GM21423 (cell line): ENCODE results near the gene EXOC4.

Experiments used
- ATAC-seq: cut with Tn5 transposase; IDR thresholded peaks from one replicate; pipeline ENCODE4 v1.9.1; 2021; ENCODE audit warnings: mild to moderate bottlenecking, moderate library complexity; ENCODE audit not compliant: unreplicated experiment

The EXOC4 gene

GRCh38 chr7:133696056-133696455, 443.2 kb downstream of the EXOC4 start:
- no peak for ATAC-seq

DNA sequence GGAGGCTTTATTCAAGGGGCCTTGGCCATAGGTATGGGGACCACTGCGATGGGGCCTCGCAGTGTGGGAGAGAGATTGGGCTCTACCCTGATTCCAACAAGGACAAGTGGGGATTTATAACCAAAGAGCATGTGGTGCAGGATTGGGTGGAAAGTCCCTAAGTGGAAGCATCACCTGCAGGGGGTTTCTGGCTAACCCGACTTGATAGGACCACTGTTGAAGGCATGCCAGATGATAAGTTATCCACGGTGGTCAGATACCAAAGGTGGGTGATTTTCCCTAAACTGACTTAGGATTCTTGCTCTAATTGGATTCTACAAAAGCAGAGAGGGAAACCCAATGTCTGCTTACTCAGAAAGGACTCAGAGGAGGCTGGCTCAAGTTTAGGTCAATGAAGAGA, 444.7 kb downstream of the EXOC4 start:
- ATAC-seq = no peak

DNA sequence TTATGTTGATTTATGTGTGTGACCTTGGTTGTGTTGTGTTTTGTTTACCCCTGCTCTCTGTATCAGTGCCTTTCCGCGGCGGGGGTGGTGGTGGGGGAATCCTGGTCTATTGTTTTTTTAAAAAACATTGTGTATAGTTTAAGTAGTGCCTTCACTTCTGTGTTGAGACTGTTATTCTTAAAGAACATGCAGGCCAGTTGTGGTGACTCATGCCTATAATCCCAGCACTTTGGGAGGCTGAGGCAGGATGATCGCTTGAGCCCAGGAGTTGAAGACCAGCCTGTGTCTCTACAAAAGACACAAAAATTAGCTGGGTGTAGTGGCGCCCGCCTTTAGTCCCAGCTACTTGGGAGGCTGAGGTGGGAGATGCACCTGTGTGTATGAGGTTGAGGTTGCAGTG, 445.2 kb downstream of the EXOC4 start:
- no peak for ATAC-seq

DNA sequence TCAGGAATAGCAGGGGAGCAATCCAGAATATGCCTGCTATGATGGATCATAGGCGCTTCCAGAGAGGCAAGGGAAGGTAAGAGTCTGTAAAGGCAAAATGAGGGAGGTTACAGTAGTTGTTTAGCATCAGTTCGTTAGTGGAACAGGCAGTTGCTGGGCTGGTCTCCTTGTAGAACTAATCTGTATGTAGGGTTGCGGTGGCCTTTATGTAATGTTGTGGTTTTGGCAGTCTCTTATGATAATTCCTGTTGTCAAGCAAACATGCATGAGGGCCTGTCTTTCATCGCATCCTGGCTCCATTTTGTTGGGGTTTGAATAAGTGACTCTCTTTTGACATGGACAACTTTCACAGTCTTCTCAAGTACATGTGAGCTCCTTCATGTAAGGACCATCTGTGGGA, 446.5 kb downstream of the EXOC4 start:
- no peak for ATAC-seq

GRCh38 chr7:133702078-133702477, 449.2 kb downstream of the EXOC4 start:
- no peak for ATAC-seq

- no peak for ATAC-seq
Observed at GRCh38 chr7:133702960-133703359, 450.1 kb downstream of the EXOC4 start.

GRCh38 chr7:133703547-133703946, 450.7 kb downstream of the EXOC4 start:
- ATAC-seq = no peak

DNA sequence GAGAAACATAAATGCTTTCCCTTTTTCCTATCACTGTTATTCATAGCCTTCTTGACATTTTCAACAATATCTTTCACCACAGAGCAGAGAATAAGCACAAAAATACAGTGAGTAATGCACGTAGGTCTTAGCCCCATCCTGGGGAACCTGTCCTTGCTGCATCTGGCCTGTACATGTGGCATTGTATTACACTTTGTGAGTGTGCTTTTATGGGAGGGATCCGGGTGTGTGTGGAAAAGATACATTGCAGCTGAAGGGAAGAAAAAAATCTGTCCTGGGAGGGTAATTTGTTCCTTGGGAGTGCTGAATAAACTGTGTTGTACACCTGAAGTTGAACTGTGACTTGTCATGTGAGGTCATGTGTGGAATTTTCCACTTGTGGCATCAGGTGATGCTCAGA, 451.6 kb downstream of the EXOC4 start:
- no peak for ATAC-seq

GRCh38 chr7:133705596-133705995, 452.7 kb downstream of the EXOC4 start:
- ATAC-seq = no peak

GRCh38 chr7:133706016-133706415, 453.1 kb downstream of the EXOC4 start:
- no peak for ATAC-seq

DNA sequence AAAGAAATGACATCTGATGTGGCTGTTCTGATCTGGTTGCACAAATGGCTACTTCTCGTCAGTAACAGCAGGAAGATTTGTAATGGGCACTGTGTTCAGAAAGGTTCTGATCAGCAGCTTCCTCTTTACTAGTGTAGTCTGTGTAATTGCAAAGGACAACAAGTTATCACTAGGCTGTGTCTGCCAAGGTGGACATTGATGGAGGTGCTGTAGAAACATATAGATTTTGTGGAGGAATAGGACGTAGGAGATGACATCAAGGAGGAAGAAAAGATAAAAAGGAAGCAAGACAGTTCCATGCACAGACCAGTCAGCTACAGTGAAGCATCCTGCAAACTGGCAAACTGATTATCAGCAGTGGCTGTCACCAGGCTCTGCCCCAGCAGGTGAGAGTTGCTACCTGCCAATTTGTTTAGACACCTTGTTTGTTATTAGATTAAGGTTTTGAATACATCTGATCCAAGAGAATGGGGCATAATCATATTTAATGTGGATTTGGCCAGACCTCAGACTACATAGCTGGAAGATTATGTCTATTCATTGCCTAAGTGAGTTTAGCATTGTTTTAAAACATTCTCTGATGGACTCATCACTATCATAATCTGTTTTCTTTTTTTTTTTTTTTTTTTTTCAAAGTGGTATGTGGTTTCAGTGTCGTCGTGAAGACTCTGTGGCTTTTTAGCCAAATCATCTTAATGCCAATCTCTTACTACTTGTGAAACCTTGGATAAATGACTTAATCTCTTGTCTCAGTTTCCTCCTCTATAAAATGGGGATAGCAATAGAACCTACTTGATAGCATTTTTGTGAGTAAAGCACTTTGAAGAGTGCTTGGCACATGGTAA, 456.4 kb downstream of the EXOC4 start:
- ATAC-seq = no peak

GRCh38 chr7:133712544-133712943, 459.7 kb downstream of the EXOC4 start:
- no peak for ATAC-seq

- ATAC-seq = no peak
Observed at GRCh38 chr7:133714654-133715053, 461.8 kb downstream of the EXOC4 start.

DNA sequence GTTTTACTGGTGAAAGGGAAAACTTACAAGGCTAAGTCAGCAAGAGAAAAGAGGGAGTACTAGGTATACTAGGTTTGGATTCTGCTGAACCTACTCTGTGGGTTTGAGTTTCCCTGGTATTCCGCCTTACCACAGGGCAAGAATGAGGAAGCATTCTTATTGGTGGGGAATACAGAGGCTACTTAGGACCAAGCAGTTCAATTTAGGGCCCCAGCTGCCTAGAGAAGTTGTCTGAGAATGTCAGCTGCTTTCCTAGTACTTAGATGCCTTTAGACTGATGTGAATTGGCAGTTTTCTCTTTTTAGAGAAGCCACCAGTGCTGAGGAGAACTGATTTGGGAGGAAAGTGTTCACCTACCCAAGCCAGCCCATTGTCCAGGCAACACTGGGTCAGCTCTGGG, 465.3 kb downstream of the EXOC4 start:
- ATAC-seq = no peak

DNA sequence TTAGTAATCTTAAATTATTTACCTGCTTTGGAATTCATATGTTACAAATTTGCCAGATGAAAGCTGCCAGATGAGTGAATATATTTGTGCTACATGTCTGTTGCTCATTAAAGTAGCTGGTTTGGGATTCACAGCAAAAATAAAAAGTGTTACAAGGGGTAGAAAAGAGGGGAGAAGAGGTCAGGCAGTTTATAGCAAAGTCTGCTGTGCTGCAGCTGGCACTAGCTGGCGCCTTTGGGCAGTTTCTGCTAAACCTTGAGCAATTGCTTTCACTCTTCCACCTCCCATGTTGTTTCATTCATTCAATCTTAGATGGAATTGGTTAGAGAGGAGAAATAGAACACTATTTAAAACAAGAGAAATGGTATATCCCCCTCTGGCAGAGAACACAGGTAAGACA, 470.2 kb downstream of the EXOC4 start:
- no peak for ATAC-seq

- ATAC-seq = no peak
Observed at GRCh38 chr7:133724148-133724547, 471.3 kb downstream of the EXOC4 start.

DNA sequence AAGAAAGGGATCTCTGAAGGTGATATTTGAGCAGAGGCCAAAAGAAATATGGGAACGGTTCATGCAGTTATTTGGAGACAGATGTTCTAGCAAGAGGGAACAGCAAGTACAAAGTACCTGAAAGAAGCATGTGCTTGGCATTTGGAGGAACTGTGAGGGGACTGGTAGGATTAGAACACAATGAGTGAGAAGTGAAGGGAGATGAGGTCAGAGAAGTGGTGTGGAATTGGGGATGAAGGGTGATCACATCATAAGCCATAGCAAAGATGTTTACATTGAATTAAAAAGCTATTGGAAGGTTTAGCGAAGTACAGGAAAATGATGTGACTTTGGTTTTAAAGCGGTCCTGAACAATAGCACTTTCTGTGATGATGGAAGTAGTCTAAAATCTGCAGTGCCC, 471.8 kb downstream of the EXOC4 start:
- ATAC-seq = no peak

DNA sequence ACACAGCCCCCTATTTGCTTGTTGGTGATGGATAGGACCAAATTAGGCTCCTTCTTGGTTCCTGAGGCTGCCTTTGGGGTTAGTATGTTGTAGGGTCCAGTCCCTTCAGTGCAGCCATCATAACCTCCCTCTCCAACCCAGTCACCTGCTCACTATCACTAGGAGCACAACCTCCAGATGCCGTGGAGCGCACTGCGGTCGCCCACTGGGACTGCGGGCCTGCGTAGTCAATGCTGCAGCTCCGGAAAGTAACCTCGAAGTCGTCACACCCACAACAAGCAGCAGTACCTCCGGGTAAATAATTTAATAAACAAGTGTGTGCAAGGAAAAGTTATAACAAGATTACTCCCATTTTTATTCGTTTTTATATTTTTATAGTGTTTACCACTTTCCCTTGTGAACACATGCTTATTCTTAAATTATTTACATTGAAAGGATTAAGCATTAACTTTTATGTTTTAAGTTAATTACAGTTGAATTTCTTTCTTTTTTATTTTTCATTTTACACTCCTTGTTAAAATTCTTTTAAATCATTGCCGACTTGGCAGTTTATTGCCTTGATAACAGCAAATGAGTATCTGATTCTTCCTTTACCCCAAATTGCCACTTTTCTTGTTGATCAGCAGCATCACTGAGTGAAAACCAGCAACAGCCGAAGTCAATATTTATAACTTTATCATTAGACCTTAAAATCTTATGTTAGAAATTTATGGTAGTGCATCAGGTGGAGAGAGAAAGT, 474.8 kb downstream of the EXOC4 start:
- no peak for ATAC-seq

GRCh38 chr7:133730360-133730759, 477.5 kb downstream of the EXOC4 start:
- ATAC-seq = no peak

- ATAC-seq = no peak
Observed at GRCh38 chr7:133733401-133733800, 480.5 kb downstream of the EXOC4 start.

GRCh38 chr7:133735222-133735621, 482.3 kb downstream of the EXOC4 start:
- ATAC-seq = no peak

DNA sequence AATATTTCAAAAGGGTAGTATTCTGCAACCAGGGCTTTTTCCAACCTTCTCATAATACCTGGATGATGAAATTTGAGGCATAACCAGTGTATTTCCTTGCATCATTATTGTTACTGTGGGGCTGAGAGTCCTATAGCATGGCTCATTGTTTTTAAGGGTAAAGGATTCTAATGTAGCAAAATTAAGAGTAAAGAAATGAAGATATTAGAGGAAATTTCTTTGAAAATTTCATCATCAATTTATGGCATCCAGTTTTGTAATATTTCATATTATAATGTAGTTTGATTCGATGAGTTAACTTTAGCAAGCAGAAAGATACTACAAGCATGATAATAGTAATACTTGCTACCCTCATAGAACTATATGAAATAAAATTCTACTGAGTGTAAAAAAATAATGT, 486.9 kb downstream of the EXOC4 start:
- no peak for ATAC-seq
